GM10266 (cell line): ENCODE results near the gene MRPS2.

Experiments
- DNase-seq: peaks from one replicate; pipeline ENCODE4 v3.0.0; 2012; ENCODE audit errors: extremely low spot score
- CTCF ChIP-seq: IDR thresholded peaks from 2 replicates; pipeline ENCODE4 v1.5.1; 2012; ENCODE audit warnings: mild to moderate bottlenecking, low read depth; ENCODE audit not compliant: control insufficient read depth, insufficient read depth; ENCODE audit errors: missing control alignments

Gene MRPS2

DNA sequence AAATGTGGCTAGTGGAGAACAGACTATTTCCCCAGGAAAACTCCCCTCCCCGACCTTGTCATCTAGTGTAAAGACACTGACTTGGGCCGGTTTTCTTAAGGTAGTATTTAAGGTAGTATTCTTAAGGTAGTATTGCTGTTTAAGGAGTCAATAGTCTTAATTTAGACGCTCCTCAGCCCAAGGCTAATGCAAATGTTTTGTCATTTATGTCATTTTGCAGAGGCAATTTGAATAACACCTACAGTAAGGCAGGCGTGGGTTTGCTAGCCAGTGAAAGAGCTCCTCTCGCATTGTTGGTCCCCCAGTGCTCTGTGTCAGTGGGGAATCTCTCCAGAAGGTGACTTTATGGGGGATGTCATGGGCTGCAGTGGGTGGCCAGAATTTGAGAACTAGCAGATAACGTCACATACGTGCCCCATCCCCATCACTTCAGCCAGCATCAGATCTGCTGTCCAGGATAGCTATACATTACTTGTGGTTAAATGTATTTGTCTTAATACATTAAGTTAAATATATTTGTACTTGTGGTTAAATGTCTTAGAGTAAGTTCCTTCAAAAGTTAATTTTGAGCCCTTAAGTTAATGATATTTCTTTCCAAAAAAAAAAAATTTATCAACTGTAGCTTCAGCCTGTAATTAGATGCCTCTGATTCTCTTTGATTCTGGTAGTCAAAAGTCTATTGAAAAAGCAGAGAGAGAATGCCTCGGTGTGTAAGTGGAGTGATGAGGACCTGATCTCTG lies 18.3 kb upstream of the MRPS2 start:
- no peak for TF ChIP-seq CTCF
- no peak for DNase-seq

GRCh38 chr9:135484460-135485277 lies 15.8 kb upstream of the MRPS2 start:
- no peak for TF ChIP-seq CTCF
- DNase-seq = no peak

DNA sequence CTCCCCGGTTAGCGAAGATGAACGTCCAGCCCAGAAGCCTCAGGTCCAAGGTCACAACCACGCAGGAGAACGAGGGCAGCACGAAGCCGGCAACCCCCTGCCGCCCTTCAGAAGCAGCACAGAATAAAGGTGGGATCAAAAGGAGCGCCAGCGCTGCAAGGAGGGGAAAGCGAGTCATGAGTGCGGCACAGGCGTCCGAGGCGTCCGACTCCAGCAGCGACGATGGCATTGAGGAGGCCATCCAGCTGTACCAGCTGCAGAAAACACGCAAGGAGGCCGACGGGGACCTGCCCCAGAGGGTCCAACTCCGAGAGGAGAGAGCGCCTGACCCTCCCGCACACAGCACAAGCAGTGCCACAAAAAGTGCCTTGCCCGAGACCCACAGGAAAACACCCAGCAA lies 15.1 kb upstream of the MRPS2 start:
- TF ChIP-seq CTCF = no peak
- DNase-seq = no peak

DNA sequence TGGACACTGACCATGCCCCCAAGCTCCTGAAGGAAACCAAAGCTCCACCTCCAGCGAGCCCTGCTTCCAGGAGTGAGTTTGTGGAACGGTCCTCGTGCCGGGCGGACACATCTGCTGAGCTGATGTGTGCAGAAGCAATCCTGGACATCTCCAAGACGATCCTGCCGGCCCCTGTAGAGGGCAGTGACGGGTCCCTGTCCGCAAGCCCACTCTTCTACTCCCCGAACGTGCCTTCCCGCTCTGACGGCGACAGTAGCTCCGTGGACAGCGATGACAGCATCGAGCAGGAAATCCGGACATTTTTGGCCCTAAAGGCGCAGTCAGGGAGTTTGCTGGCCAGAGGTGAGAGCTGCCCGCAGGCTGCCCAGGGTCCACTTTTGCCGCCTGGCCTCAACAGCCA lies 14.7 kb upstream of the MRPS2 start:
- DNase-seq = no peak
- no peak for TF ChIP-seq CTCF

DNA sequence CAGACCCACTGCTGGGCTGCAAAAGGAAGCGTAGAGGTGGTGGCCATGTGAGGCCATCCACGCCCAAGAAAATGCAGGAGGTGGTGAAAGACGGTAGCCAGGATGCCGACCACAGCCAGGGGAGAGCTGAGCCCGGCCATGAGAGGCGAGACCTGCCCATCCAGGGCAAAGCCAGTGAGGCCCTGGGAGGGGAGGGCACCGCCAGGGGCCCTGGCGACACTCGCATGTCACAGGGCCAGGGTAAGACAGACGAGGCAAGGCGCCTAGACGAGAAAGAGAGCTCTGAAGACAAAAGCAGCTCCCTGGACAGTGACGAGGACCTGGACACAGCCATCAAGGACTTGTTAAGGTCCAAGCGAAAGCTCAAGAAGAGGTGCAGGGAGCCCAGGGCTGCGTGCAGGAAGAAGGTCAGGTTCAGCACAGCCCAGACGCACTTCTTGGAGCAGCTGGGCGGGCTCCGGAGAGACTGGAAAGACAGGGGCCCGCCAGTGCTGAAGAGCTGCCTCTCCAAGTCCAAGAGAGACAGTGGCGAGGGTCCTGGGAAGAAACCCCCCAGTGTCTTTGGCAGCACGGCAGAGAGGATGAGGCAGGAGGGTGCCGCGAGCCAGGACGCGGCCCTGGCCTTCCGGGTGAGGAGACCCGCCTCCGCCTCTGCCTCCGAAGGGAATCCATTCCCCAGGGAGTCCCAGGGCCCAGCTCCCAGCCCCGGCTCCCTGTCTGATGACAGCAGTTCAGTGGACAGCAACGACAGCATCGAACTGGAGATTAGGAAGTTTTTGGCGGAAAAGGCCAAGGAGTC lies 14.0 kb upstream of the MRPS2 start:
- no peak for TF ChIP-seq CTCF
- no peak for DNase-seq

DNA sequence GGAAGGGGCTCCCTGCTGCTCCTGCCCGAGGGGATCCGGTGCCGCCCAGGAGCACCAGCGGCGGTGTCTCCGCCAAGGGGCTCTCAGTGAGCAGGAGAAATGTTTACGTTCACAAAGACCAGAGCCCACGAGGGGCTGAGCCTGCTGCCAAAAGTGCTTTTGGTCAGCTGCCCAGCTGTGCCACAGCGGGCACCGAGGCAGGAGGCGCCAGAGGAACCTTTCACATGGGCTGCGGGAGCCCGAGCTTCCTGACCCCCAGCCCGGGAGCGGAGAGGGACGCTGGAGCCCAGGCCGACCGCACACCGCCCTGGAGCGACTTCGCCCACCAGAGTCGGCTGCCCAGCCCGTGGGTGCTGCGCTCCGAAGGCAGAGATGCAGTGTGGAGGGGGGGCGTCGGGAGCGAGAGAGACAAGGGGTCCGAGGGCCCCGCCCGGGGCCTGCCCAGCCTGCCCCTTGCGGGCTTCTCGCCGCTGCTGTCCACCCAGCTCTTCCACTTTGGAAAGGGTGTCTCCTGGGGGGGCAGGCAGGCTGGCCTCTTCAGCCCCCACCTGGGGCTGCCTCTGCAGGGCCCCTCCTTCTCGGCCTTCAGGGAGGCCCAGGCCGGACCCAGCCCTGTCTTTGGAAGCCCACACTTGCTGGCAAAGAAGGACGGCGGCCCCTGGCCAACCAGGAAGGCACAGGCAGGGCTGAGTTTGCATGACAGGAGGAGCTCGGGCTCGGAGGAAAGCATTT lies 13.0 kb upstream of the MRPS2 start:
- no peak for DNase-seq
- no peak for TF ChIP-seq CTCF
